HG03097 (cell line): Measurements from ENCODE around the gene FAM237A.

Experiments
- ATAC-seq: cut with Tn5 transposase; IDR thresholded peaks from one replicate; pipeline ENCODE4 v1.9.1; 2021; ENCODE audit not compliant: unreplicated experiment, low FRiP score

Gene FAM237A

GRCh38 chr2:206642075-206643025, at the start of gene FAM237A:
FAM237A (plus strand) TSS chr2:206642487; CDS start chr2:206644237, 1,750 bp downstream.
- ATAC-seq, result no peak

- ATAC-seq, result no peak
Measured at GRCh38 chr2:206597717-206598218, 44.5 kb upstream of the FAM237A start.

- no peak for ATAC-seq
Measured at GRCh38 chr2:206603243-206603642, 39.0 kb upstream of the FAM237A start.

- no peak for ATAC-seq
Measured at GRCh38 chr2:206610451-206610850, 31.8 kb upstream of the FAM237A start.

- ATAC-seq, result no peak
Measured at GRCh38 chr2:206611191-206611590, 31.1 kb upstream of the FAM237A start.

GRCh38 chr2:206611736-206612135, 30.6 kb upstream of the FAM237A start:
- no peak for ATAC-seq

- no peak for ATAC-seq
Measured at GRCh38 chr2:206614811-206615210, 27.5 kb upstream of the FAM237A start.

GRCh38 chr2:206615417-206616089, 26.7 kb upstream of the FAM237A start:
- ATAC-seq, result no peak

- ATAC-seq, result no peak
Measured at GRCh38 chr2:206616151-206616550, 26.1 kb upstream of the FAM237A start.

GRCh38 chr2:206619011-206619410, 23.3 kb upstream of the FAM237A start:
- no peak for ATAC-seq

- no peak for ATAC-seq
Measured at GRCh38 chr2:206626108-206626507, 16.2 kb upstream of the FAM237A start.

GRCh38 chr2:206627632-206628031, 14.7 kb upstream of the FAM237A start:
- ATAC-seq, result no peak

GRCh38 chr2:206631340-206631739, 10.9 kb upstream of the FAM237A start:
- no peak for ATAC-seq

GRCh38 chr2:206635015-206635414, 7.3 kb upstream of the FAM237A start:
- no peak for ATAC-seq

- no peak for ATAC-seq
Measured at GRCh38 chr2:206639636-206640035, 2.7 kb upstream of the FAM237A start.

- no peak for ATAC-seq
Measured at GRCh38 chr2:206641226-206641625, 1.1 kb upstream of the FAM237A start.

GRCh38 chr2:206647985-206648384, 5.7 kb downstream of the FAM237A start:
- ATAC-seq, result no peak

GRCh38 chr2:206657087-206657486, 14.8 kb downstream of the FAM237A start:
- ATAC-seq, result no peak

- ATAC-seq, result no peak
Measured at GRCh38 chr2:206665251-206665650, 23.0 kb downstream of the FAM237A start.

- ATAC-seq, result no peak
Measured at GRCh38 chr2:206670531-206671319, 28.4 kb downstream of the FAM237A start.

- ATAC-seq, result no peak
Measured at GRCh38 chr2:206683546-206683945, 41.3 kb downstream of the FAM237A start.
